ENCODE results near the gene NKAIN4. TPM values are rescaled to one million over a fixed set of nuclear protein-coding genes. Genes with fewer than 3 reads are reported as not detected.

NKAIN4 gene
- polyA plus RNA-seq, 6 donors from 2014 or later, result not detected

DNA sequence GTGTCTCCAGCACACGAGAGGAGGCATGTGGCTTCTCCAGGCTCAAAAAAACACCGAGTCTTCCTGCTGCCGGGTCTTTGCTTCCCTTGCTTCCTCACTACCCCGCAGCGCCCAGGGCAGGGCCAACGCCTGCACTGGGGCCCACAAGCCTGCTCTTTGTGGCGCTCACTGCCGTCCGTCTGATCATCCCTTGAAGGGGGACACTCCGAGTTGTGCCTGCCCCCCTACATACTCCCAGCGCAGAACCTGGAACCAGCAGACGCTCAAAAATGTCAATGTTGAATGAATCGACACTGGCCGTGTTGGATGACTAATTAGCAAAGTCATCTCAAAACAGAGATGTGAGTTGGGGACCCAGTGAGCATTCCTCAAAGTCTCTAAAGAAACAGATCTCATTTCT, 10.3 kb upstream of the NKAIN4 start:
- no peaks in the 10 kb centered on the region for H3K36me3 Mint-ChIP-seq
- H3K27me3 Mint-ChIP-seq, result peaks cover 10 to 73% (median 48%) of the 10 kb centered on the region in 3 donors
- no peak for ATAC-seq (ENCODE audit: low read depth in 2 of 2)
- no peak overlapping the region for H3K27ac Mint-ChIP-seq
- no peak for DNase-seq
- H3K9me3 Mint-ChIP-seq, result peaks cover 0 to 1% (median 0%) of the 10 kb centered on the region in 7 donors
- no peak overlapping the region for H3K4me3 Mint-ChIP-seq
- H3K4me1 Mint-ChIP-seq, result peaks cover 0 to 5% (median 4%) of the 10 kb centered on the region in 3 donors

DNA sequence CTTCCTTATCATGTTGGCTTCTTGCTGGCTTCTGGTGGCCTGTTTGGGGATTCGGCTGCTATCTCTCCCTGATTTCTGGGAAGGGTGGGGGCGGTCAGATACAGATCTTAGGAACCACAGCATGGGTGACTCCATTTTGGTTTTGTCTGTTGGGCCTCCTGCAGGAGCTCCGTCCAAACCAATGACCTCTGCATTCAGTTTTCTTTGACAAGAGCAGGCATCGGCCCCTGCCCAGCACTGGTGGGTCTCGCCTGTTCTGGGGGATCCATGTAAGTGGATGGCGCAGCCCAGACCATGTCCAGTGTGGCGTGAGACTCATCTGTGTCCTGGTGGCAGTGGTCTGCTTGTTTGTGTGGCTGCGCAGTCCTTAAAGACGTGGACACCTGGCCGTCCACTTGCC, 9.7 kb upstream of the NKAIN4 start:
- peaks cover 0 to 5% (median 4%) of the 10 kb centered on the region in 3 donors for H3K4me1 Mint-ChIP-seq
- ATAC-seq (ENCODE audit: low read depth in 2 of 2) (no peak), DNase-seq (no peak)
- peaks cover 10 to 79% (median 53%) of the 10 kb centered on the region in 3 donors for H3K27me3 Mint-ChIP-seq
- no peak overlapping the region for H3K4me3 Mint-ChIP-seq
- peaks cover 0 to 1% (median 0%) of the 10 kb centered on the region in 7 donors for H3K9me3 Mint-ChIP-seq
- H3K36me3 Mint-ChIP-seq, result no peaks in the 10 kb centered on the region
- no peak overlapping the region for H3K27ac Mint-ChIP-seq

DNA sequence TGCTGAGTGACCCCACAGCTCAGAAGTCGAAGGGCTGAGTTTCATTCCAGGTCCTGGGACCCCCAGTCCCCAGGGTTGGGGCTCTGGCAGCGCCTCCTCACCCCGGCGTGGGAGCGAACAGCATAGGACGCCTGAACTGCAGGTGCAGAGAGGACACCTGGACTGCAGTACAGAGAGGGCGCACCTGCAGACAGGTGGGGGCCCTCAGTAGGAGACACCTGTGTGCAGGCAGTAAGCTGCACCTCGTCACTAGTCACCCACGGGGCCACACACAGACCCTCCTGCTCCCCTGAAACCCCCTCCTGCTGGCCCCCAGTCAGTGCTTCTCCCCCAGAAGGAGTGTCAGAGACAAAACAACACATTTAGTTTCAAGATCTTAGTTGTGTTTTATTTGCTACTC, 8.6 kb upstream of the NKAIN4 start:
- Mint-ChIP-seq H3K4me1 (peaks cover 0 to 5% (median 4%) of the 10 kb centered on the region in 3 donors), H3K4me3 (no peak overlapping the region), H3K27ac (no peak overlapping the region), H3K9me3 (peaks cover 0 to 1% (median 0%) of the 10 kb centered on the region in 7 donors), H3K27me3 (peaks cover 16 to 78% (median 59%) of the 10 kb centered on the region in 3 donors), H3K36me3 (no peaks in the 10 kb centered on the region)
- DNase-seq, result no peak
- no peak for ATAC-seq (ENCODE audit: low read depth in 2 of 2)

DNA sequence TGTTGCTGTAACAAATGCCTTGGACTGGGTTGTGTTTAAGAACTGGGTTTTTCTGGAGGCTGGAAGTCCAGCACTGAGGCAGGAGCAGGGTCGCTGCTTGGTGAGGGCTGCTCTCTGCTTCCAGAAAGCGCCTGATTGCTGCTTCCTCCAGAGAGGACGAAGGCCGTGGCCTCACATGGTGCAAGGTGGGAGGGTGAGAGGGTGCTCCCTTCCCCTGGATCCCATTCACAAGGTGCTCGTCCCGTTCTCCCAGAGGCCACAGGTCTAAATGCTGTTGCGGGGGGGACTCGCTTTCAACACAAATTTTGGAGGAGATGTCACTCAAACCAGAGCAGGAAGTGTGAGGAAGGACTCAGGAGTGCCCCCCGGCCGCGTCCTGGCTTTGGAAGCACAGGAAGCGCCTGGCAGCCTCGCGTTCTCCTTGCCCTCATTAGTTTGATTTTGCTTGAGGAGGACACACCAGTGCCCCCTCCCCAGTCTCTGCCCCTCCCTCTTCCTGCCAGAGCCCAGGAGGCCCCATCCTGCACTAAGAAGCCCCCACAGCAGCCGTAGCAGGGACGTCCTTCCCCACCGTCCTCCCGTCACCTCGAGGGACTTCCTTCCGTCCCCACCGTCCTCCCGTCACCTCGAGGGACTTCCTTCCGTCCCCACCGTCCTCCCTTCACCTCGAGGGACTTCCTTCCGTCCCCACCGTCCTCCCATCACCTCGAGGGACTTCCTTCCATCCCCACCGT, 7.7 kb upstream of the NKAIN4 start:
- no peak for ATAC-seq (ENCODE audit: low read depth in 2 of 2)
- peaks cover 0 to 1% (median 0%) of the 10 kb centered on the region in 7 donors for H3K9me3 Mint-ChIP-seq
- no peaks in the 10 kb centered on the region for H3K36me3 Mint-ChIP-seq
- H3K27me3 Mint-ChIP-seq, result peaks cover 15 to 78% (median 59%) of the 10 kb centered on the region in 3 donors
- no peak for DNase-seq
- peaks cover 0 to 7% (median 5%) of the 10 kb centered on the region in 3 donors for H3K4me1 Mint-ChIP-seq
- no peak overlapping the region for H3K27ac Mint-ChIP-seq
- peak overlapping the region in 1 of 8 donors; percentile 11 for H3K4me3 Mint-ChIP-seq

DNA sequence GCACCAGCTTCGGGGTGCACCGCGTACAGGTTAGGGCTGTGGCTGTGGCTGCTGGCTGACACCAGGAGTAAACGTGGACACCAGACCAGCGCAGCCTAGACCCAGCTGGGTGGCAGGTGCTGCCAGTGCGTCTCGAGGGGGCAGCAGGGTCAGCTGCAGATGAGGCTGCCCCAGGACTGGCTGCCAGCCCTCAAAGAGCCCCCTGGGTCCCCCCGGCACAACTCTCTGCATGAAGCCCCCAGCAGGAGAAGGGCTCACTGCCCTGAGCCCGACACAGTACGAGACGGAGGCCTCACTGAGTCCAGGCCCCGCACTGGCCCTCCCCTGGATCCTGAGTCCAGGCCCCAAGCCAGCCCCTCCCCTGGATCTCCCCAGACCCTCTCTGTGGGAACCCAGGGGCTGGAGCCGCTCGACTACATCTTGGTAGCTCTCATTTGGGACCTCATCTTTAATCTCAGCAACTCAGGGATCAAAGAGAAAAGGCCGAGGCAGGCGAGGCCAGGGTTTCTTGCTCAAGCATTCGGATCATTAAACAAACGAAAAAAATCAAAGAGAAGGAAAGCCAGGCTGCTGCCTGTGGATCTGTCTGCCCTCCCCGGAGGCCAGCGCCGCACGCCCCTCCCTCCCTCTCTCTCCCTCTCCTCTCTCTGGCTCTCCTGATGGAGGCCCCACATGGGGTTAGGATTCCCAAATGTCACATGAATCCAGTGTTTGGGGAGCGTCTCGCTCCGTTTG, 7.0 kb upstream of the NKAIN4 start:
- peaks cover 21 to 85% (median 65%) of the 10 kb centered on the region in 3 donors for H3K27me3 Mint-ChIP-seq
- no peaks in the 10 kb centered on the region for H3K36me3 Mint-ChIP-seq
- ATAC-seq (ENCODE audit: low read depth in 2 of 2), result no peak
- no peak overlapping the region for H3K4me3 Mint-ChIP-seq
- no peak for DNase-seq
- H3K4me1 Mint-ChIP-seq, result peaks cover 0 to 7% (median 5%) of the 10 kb centered on the region in 3 donors
- no peak overlapping the region for H3K27ac Mint-ChIP-seq
- peaks cover 0 to 1% (median 0%) of the 10 kb centered on the region in 7 donors for H3K9me3 Mint-ChIP-seq

DNA sequence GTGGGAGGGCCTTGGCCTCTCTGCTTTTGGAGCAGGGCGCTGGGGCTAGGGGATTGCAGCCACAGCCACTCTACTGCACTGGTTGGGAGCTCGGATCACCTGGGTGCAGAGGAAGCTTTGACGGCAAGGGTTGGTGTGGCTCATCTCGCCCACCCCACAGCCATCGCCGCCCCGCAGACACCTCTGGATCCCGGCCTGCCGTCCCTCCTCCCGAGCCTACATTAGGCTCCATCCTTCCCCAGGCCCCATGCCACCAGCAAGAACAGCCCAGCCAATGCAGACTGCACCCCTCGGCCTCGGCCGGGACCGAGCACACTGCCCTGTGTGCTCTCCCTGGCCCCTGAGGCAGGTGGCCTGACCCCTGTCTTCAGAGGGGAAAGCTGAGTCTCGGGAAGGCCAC, 6.3 kb upstream of the NKAIN4 start:
- H3K4me3 Mint-ChIP-seq, result no peak overlapping the region
- DNase-seq (no peak), ATAC-seq (ENCODE audit: low read depth in 2 of 2) (no peak)
- H3K4me1 Mint-ChIP-seq, result peaks cover 0 to 7% (median 6%) of the 10 kb centered on the region in 3 donors
- H3K27ac Mint-ChIP-seq, result no peak overlapping the region
- H3K9me3 Mint-ChIP-seq, result peaks cover 0 to 1% (median 0%) of the 10 kb centered on the region in 7 donors
- H3K36me3 Mint-ChIP-seq, result no peaks in the 10 kb centered on the region
- H3K27me3 Mint-ChIP-seq, result peaks cover 26 to 88% (median 72%) of the 10 kb centered on the region in 3 donors

DNA sequence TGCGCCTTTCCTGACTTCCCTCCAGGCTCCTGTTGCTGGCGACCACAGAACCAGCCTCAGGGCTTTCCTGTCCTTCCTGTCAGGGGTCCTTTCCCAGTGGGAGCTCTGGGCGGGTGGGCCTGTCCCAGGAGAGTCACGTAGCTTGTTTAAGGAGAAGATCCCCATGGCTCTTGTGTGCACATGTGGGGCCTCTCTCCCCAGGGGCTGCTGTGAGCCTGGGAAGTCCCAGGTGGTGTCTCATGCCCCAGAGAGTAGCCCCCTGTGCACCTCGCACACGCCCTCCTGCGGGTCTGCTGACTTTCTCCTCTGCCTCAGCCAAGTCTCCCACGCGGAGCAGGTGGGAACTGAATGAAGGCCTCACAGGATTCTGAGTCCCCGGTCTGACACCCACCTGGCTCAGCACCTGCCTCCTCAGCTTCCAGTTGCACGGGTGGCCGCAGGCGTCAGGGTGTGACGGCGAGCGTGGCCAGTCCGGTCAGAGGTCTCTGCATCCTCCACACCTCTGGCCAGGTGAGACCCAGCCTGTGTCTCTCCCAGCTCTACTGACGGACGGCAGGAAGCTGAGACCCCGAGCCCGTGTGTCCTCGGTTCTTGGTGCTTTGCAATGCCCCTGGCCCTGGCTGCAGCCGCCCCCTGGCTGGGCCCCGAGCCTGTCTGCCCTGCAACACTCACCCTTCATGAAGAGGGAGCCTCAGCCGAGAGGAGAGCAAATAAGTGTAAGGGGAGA, 5.6 kb upstream of the NKAIN4 start:
- Mint-ChIP-seq H3K27me3 (peaks cover 33 to 88% (median 79%) of the 10 kb centered on the region in 3 donors), H3K36me3 (no peaks in the 10 kb centered on the region), H3K9me3 (peaks cover 0 to 1% (median 0%) of the 10 kb centered on the region in 7 donors), H3K4me3 (no peak overlapping the region), H3K4me1 (peaks cover 0 to 8% (median 7%) of the 10 kb centered on the region in 3 donors), H3K27ac (no peak overlapping the region)
- DNase-seq (no peak), ATAC-seq (ENCODE audit: low read depth in 2 of 2) (no peak)

DNA sequence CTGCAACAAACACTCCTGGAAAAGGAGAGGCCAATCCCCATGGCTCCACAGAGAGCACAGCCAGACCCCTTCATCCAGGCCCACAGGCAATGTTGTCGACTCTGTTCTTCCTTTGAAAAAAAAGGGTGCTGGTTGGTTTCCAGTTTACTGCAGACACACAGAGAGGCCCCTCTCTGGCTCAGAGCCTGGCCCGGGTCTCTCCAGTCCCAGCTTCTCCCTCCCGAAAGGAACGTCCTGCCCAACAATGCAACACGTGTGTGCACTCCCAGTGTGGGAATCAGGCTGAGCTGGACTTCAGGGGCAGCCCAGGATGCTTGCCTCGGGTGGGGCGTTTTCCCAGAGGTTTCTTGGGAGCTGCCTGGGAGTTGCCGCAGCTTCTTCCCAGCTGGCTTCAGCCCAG, 4.5 kb upstream of the NKAIN4 start:
- Mint-ChIP-seq H3K9me3 (no peaks in the 10 kb centered on the region), H3K36me3 (no peaks in the 10 kb centered on the region), H3K27ac (no peak overlapping the region), H3K4me1 (peaks cover 0 to 11% (median 8%) of the 10 kb centered on the region in 3 donors), H3K27me3 (peaks cover 33 to 82% (median 74%) of the 10 kb centered on the region in 3 donors), H3K4me3 (no peak overlapping the region)
- ATAC-seq (ENCODE audit: low read depth in 2 of 2) (no peak), DNase-seq (no peak)

DNA sequence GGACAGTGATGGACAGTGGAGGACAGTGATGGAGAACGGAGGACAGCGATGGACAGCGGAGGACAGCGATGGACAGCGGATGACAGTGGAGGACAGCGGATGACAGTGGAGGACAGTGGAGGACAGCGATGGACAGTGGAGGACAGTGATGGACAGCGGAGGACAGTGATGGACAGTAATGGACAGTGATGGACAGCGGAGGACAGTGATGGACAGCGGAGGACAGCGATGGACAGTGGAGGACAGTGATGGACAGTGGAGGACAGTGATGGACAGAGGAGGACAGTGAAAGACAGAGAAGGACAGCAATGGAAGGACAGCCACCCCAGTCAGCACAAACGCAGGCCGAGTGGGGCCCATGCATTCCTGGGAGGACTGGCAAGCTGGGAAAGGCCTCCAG, 3.4 kb upstream of the NKAIN4 start:
- ATAC-seq (ENCODE audit: low read depth in 2 of 2), result no peak
- Mint-ChIP-seq H3K4me1 (peaks cover 7 to 14% (median 14%) of the 10 kb centered on the region in 3 donors), H3K27me3 (peaks cover 38 to 77% (median 72%) of the 10 kb centered on the region in 3 donors), H3K27ac (peak overlapping the region in 1 of 6 donors; percentile 67), H3K9me3 (no peaks in the 10 kb centered on the region), H3K36me3 (no peaks in the 10 kb centered on the region), H3K4me3 (peak overlapping the region in 1 of 8 donors; percentile 54)
- no peak for DNase-seq

DNA sequence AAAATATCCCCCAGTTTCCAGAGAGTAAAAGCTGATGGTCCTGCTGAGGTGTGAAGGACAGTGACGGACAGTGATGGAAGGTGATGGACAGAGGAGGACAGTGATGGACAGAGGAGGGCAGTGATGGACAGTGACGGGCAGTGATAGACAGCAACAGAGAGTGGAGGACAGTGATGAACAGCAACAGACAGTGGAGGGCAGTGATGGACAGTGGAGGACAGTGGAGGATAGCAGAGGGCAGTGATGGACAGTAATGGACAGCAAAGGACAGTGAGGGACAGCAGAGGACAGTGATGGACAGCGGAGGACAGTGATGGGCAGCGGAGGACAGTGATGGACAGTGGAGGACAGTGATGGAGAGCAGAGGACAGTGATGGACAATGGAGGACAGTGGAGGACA, 2.7 kb upstream of the NKAIN4 start:
- H3K9me3 Mint-ChIP-seq, result no peaks in the 10 kb centered on the region
- no peak for DNase-seq
- no peak overlapping the region for H3K27ac Mint-ChIP-seq
- peaks cover 39 to 78% (median 72%) of the 10 kb centered on the region in 3 donors for H3K27me3 Mint-ChIP-seq
- ATAC-seq (ENCODE audit: low read depth in 2 of 2), result no peak
- no peaks in the 10 kb centered on the region for H3K36me3 Mint-ChIP-seq
- H3K4me1 Mint-ChIP-seq, result peaks cover 8 to 15% (median 11%) of the 10 kb centered on the region in 3 donors
- no peak overlapping the region for H3K4me3 Mint-ChIP-seq

DNA sequence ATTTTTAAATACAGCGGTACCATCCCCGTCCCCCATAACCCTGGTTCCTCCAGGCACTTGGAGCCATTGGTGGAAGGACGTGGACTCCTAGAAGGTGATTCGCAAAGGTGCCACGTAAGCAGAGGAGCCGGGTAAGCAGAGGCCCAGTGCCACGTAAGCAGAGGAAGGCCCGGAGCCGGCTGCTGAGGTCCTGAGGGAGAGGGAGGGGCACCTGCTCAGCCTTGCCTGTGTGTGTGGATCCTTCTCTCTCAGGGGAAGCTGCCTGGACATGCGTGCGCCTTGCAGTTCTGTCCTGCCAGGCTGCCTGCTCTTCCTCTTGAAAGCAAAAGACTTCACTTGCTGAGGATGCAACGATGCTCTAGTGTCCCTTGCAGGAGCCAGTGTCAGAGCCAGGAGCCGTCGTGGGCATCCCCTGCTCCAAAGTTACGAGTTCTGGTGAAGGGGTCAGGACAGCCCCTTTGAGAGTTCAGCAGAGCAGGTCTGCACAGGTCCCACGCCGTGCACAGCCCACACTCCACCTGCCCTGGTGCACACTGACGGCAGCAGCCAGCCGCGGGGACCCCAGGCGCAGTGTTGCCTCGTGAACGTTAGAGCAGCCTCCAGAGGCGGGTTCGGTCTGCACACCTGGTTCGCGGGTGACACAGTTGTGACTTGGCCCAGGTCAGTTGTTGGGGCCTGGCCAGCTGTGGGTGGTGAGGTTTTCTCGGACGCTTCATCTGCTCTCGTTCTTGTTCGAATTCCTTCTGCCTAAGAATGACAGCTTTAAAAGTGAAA, 1.9 kb upstream of the NKAIN4 start:
- ATAC-seq (ENCODE audit: low read depth in 2 of 2), result no peak
- Mint-ChIP-seq H3K9me3 (no peaks in the 10 kb centered on the region), H3K36me3 (no peaks in the 10 kb centered on the region), H3K4me3 (peak overlapping the region in 3 of 8 donors; percentile 8 to 45 (median 45)), H3K27me3 (peaks cover 40 to 78% (median 73%) of the 10 kb centered on the region in 3 donors), H3K4me1 (peaks cover 8 to 11% (median 11%) of the 10 kb centered on the region in 3 donors), H3K27ac (no peak overlapping the region)
- no peak for DNase-seq

DNA sequence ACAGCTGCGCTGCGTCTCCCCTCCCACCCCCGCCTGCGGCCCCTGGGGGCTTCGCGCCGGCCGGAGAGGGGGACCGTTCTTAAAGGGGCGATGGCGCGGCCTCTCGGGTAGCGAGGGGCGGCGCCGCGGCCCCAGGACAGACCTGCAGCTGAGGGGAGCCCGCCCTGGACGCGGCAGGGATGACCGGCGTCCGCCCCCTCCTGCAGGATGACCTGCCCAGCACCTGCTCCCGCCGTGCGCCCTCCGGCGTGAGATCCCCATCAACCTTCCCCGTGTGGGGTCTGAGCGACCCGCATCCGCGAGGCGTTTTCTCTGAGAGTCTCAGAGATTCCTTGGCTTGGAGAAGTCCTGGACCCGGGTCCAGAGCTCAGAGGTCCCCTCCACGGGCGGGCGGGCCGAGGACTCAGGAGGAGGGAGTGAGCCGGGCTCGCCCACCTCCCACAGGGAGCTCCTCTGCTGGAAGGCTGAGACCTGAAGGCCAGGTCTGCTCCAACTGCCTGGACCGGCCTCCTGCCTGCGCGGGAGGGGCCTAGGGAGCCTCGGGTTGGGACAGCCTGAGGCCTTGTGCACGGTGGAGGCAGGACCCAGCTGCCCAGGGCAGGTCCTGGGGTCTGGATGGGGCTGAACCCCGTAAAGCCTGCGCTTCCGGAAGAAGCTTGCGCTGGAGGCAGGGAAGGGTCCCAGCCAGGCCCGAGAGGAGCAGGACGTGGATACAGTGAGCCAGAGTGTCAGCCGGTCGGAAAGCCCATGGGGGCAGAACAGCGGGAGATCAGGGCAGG, 532 bp upstream of the NKAIN4 start:
- Mint-ChIP-seq H3K4me3 (peak overlapping the region in 6 of 8 donors; percentile 51 to 84 (median 74)), H3K36me3 (no peaks in the 10 kb centered on the region), H3K27me3 (peaks cover 41 to 77% (median 71%) of the 10 kb centered on the region in 3 donors), H3K4me1 (peaks cover 8 to 11% (median 11%) of the 10 kb centered on the region in 3 donors), H3K27ac (no peak overlapping the region), H3K9me3 (no peaks in the 10 kb centered on the region)
- ATAC-seq (ENCODE audit: low read depth in 2 of 2) (no peak), DNase-seq (no peak)

Data from naive B cell (primary cell).